Smooth muscle cell (in vitro differentiated cells): Measurements from ENCODE around the gene PCLO. TPM values are rescaled to one million over a fixed set of nuclear protein-coding genes. Genes with fewer than 3 reads are reported as not detected.

Experiments used
- DNase-seq: peaks from one replicate; lab custom pipeline; 2025; ENCODE audit not compliant: unreplicated experiment; lab: John Stamatoyannopoulos, UW
- H2AFZ ChIP-seq: fragments of 200-600 bp; sonication (generic); 2 replicates; pipeline ENCODE4 v1.6.0; 2016; ENCODE audit warnings: antibody characterized with exemption, low read depth, mild to moderate bottlenecking
- H3F3A ChIP-seq: fragments of 200-600 bp; sonication (generic); 2 replicates; pipeline ENCODE4 v1.6.0; 2017; ENCODE audit warnings: antibody characterized with exemption, low read depth
- H3K27ac ChIP-seq: fragments of 200-600 bp; sonication (generic); 2 replicates; pipeline ENCODE4 v1.5.1; 2016; ENCODE audit warnings: low read depth, mild to moderate bottlenecking
- H3K27me3 ChIP-seq: fragments of 200-600 bp; sonication (generic); 2 replicates; pipeline ENCODE4 v1.6.1; 2016; ENCODE audit warnings: low read depth, mild to moderate bottlenecking
- H3K36me3 ChIP-seq: fragments of 200-600 bp; sonication (generic); 2 replicates; pipeline ENCODE4 v1.5.1; 2016; ENCODE audit warnings: low read depth
- H3K4me1 ChIP-seq: fragments of 200-600 bp; sonication (generic); 2 replicates; pipeline ENCODE4 v1.5.1; 2016; ENCODE audit warnings: low read depth
- H3K4me2 ChIP-seq: fragments of 200-600 bp; sonication (generic); 2 replicates; pipeline ENCODE4 v1.6.0; 2016; ENCODE audit warnings: mild to moderate bottlenecking
- H3K4me3 ChIP-seq: fragments of 200-600 bp; sonication (generic); 2 replicates; pipeline ENCODE4 v1.5.1; 2016; ENCODE audit warnings: mild to moderate bottlenecking
- H3K79me2 ChIP-seq: fragments of 200-600 bp; sonication (generic); 2 replicates; pipeline ENCODE4 v1.6.0; 2016; ENCODE audit warnings: low read depth, mild to moderate bottlenecking
- H3K9ac ChIP-seq: fragments of 200-600 bp; sonication (generic); 2 replicates; pipeline ENCODE4 v1.6.0; 2016; ENCODE audit warnings: low read depth
- H3K9me3 ChIP-seq: fragments of 200-600 bp; sonication (generic); replicated peaks from 2 replicates; pipeline ENCODE4 v1.5.1; 2016; ENCODE audit warnings: low read depth
- H4K20me1 ChIP-seq: fragments of 200-600 bp; sonication (generic); 2 replicates; pipeline ENCODE4 v1.6.0; 2016; ENCODE audit warnings: low read depth
- CTCF ChIP-seq: fragments of 200-600 bp; sonication (generic); IDR thresholded peaks from 2 replicates; pipeline ENCODE4 v1.5.1; 2017; ENCODE audit warnings: borderline replicate concordance, mild to moderate bottlenecking, antibody characterized with exemption; ENCODE audit not compliant: insufficient read depth, poor library complexity, severe bottlenecking
- WGBS: methylation state at CpG from one replicate; pipeline ENCODE4 v1.1.7; 2016; ENCODE audit warnings: low lambda C conversion rate; 5-methylcytosine and 5-hydroxymethylcytosine counted together
- polyA plus RNA-seq: library from polyadenylated mRNA; unstranded; fragments of >200 nt; fragmentation: Nextera tagmentation; extraction: Ambion mirVana; gene quantifications from 2 replicates; pipeline ENCODE4 v1.2.1, GENCODE V29; 2016
- total RNA-seq: library from RNA; depleted of rRNA; stranded (reverse); fragments of >200 nt; gene quantifications from 2 replicates; pipeline ENCODE4 v1.2.3, GENCODE V29; 2014

PCLO gene
- total and polyA plus RNA-seq, 2 experiments from 2014 or later: 0.42 to 1.9 TPM

- Histone ChIP-seq H3K36me3 (no peaks in the 10 kb centered on the region), H3K27ac (no peak overlapping the region), H3K9ac (no peak overlapping the region), H3K4me2 (no peak overlapping the region), H3K9me3 (no peaks in the 10 kb centered on the region), H2AFZ (no peak overlapping the region), H3F3A (no peaks in the 10 kb centered on the region), H3K4me3 (no peak overlapping the region), H4K20me1 (no peaks in the 10 kb centered on the region), H3K4me1 (no peaks in the 10 kb centered on the region), H3K79me2 (no peaks in the 10 kb centered on the region), H3K27me3 (no peaks in the 10 kb centered on the region)
- 57% methylated on average over 1 of the region's 1 CpG for WGBS
- no peak for DNase-seq
- TF ChIP-seq CTCF: no peak
Measured at GRCh38 chr7:83153419-83153818, 9.3 kb downstream of the PCLO start.

- H3K4me3 ChIP-seq: no peak overlapping the region
- H2AFZ ChIP-seq: no peak overlapping the region
- no peak overlapping the region for H3K9ac ChIP-seq
- no peaks in the 10 kb centered on the region for H3K79me2 ChIP-seq
- no peaks in the 10 kb centered on the region for H3K9me3 ChIP-seq
- H3K4me1 ChIP-seq: no peaks in the 10 kb centered on the region
- 53% methylated on average over 2 of the region's 2 CpGs for WGBS
- H3K27ac ChIP-seq: no peak overlapping the region
- no peaks in the 10 kb centered on the region for H3K36me3 ChIP-seq
- H3K4me2 ChIP-seq: no peak overlapping the region
- no peaks in the 10 kb centered on the region for H3K27me3 ChIP-seq
- no peaks in the 10 kb centered on the region for H4K20me1 ChIP-seq
- no peaks in the 10 kb centered on the region for H3F3A ChIP-seq
- TF ChIP-seq CTCF: no peak
- no peak for DNase-seq
Measured at GRCh38 chr7:83150310-83150709, 12.4 kb downstream of the PCLO start.

GRCh38 chr7:83149466-83149865 lies 13.2 kb downstream of the PCLO start:
- Histone ChIP-seq H3F3A (no peaks in the 10 kb centered on the region), H3K4me2 (no peak overlapping the region), H3K27ac (no peak overlapping the region), H3K27me3 (no peaks in the 10 kb centered on the region), H3K79me2 (no peaks in the 10 kb centered on the region), H3K4me1 (no peaks in the 10 kb centered on the region), H3K9ac (no peak overlapping the region), H3K36me3 (no peaks in the 10 kb centered on the region), H2AFZ (no peak overlapping the region), H4K20me1 (no peaks in the 10 kb centered on the region), H3K4me3 (no peak overlapping the region), H3K9me3 (no peaks in the 10 kb centered on the region)
- no peak for DNase-seq
- 88% methylated on average over 1 of the region's 1 CpG for WGBS
- no peak for TF ChIP-seq CTCF

- no peaks in the 10 kb centered on the region for H3K27me3 ChIP-seq
- no peaks in the 10 kb centered on the region for H3K79me2 ChIP-seq
- no peak overlapping the region for H3K27ac ChIP-seq
- no peak overlapping the region for H2AFZ ChIP-seq
- H3K9me3 ChIP-seq: no peaks in the 10 kb centered on the region
- no peak overlapping the region for H3K9ac ChIP-seq
- no peak for DNase-seq
- H3K4me2 ChIP-seq: no peak overlapping the region
- no peak overlapping the region for H3K4me3 ChIP-seq
- 59% methylated on average over 1 of the region's 1 CpG for WGBS
- no peaks in the 10 kb centered on the region for H3K4me1 ChIP-seq
- no peaks in the 10 kb centered on the region for H4K20me1 ChIP-seq
- no peaks in the 10 kb centered on the region for H3F3A ChIP-seq
- TF ChIP-seq CTCF: no peak
- no peaks in the 10 kb centered on the region for H3K36me3 ChIP-seq
Measured at GRCh38 chr7:83148776-83149175, 13.9 kb downstream of the PCLO start.
